Lower lobe of right lung (tissue), 2 donors: ENCODE data around the gene HOXD8. TPM values are rescaled to one million over a fixed set of nuclear protein-coding genes. Genes with fewer than 3 reads are reported as not detected.

Source experiments
- ATAC-seq, 2 donors: fragments of 200-7000 bp; cut with Tn5 transposase; one replicate each; pipeline ENCODE4 v1.9.1; 2020 to 2022; ENCODE audit warnings: mild to moderate bottlenecking in 2 of 2, moderate library complexity in 2 of 2
- DNase-seq: peaks from one replicate; pipeline ENCODE4 v3.0.0-alpha.2; 2020
- H3K27ac ChIP-seq: fragments of 200-600 bp; one replicate; pipeline ENCODE4 v1.8.0; 2022
- H3K27me3 ChIP-seq: fragments of 200-600 bp; one replicate; pipeline ENCODE4 v1.8.0; 2022; ENCODE audit warnings: low read depth
- H3K36me3 ChIP-seq: fragments of 200-600 bp; one replicate; pipeline ENCODE4 v1.8.0; 2022; ENCODE audit warnings: mild to moderate bottlenecking
- H3K4me1 ChIP-seq: fragments of 200-600 bp; one replicate; pipeline ENCODE4 v1.8.0; 2022
- H3K4me3 ChIP-seq: fragments of 200-600 bp; one replicate; pipeline ENCODE4 v1.8.0; 2022; ENCODE audit warnings: mild to moderate bottlenecking
- H3K9me3 ChIP-seq: fragments of 200-600 bp; one replicate; pipeline ENCODE4 v1.8.0; 2022
- CTCF ChIP-seq: fragments of 200-600 bp; IDR thresholded peaks from one replicate; pipeline ENCODE4 v1.8.0; 2022; ENCODE audit warnings: antibody characterized with exemption, mild to moderate bottlenecking
- intact Hi-C: fragments of 100-400 bp; cut with DNase I; formaldehyde crosslinking; loops from one replicate; pipeline ENCODE4 v1.11.0; 2022
- total RNA-seq: library from RNA; stranded (reverse); fragmentation: NEBNext Ultra II Directional; extraction: Animal tissue kit (Norgen Biotek cat#: 25700); gene quantifications from one replicate; pipeline ENCODE4 v1.2.1, GENCODE V29; 2021
- donor health status: DM: no; HTN: yes; CAD: no; lungs with severe emphysema.

The HOXD8 gene
- total RNA-seq, 1 donor from 2014 or later: 2.3 TPM

GRCh38 chr2:176158855-176159662 lies 29.6 kb downstream of the HOXD8 start:
- H3K4me3 ChIP-seq: no peak overlapping the region
- intact Hi-C loops: no loop called here
- DNase-seq (no peak), ATAC-seq (peak in 1 of 2 donors; percentile 6)
- no peak overlapping the region for H3K27ac ChIP-seq
- TF ChIP-seq CTCF: no peak
- peaks cover 26% of the 10 kb centered on the region for H3K4me1 ChIP-seq
- no peaks in the 10 kb centered on the region for H3K9me3 ChIP-seq
- peaks cover 100% of the 10 kb centered on the region for H3K27me3 ChIP-seq
- H3K36me3 ChIP-seq: no peaks in the 10 kb centered on the region

- Histone ChIP-seq H3K4me1 (peaks cover 26% of the 10 kb centered on the region), H3K27me3 (peaks cover 100% of the 10 kb centered on the region), H3K4me3 (no peak overlapping the region), H3K36me3 (no peaks in the 10 kb centered on the region), H3K9me3 (no peaks in the 10 kb centered on the region), H3K27ac (no peak overlapping the region)
- no peak for DNase-seq
- no peak for TF ChIP-seq CTCF
- ATAC-seq: peak in 1 of 2 donors; percentile 20
- intact Hi-C loops: no loop called here
Observed at GRCh38 chr2:176159663-176160250, 30.3 kb downstream of the HOXD8 start.

- Histone ChIP-seq H3K4me1 (peaks cover 26% of the 10 kb centered on the region), H3K36me3 (no peaks in the 10 kb centered on the region), H3K4me3 (no peak overlapping the region), H3K9me3 (no peaks in the 10 kb centered on the region), H3K27me3 (peaks cover 100% of the 10 kb centered on the region), H3K27ac (no peak overlapping the region)
- DNase-seq (no peak), ATAC-seq (no peak)
- no peak for TF ChIP-seq CTCF
- intact Hi-C loops: no loop called here
Observed at GRCh38 chr2:176160251-176160985, 30.9 kb downstream of the HOXD8 start.

- H3K36me3 ChIP-seq: no peaks in the 10 kb centered on the region
- H3K27me3 ChIP-seq: peaks cover 100% of the 10 kb centered on the region
- DNase-seq (no peak), ATAC-seq (no peak)
- intact Hi-C loops: no loop called here
- no peaks in the 10 kb centered on the region for H3K9me3 ChIP-seq
- H3K4me3 ChIP-seq: no peak overlapping the region
- peaks cover 26% of the 10 kb centered on the region for H3K4me1 ChIP-seq
- no peak overlapping the region for H3K27ac ChIP-seq
- TF ChIP-seq CTCF: no peak
Observed at GRCh38 chr2:176160986-176161824, 31.7 kb downstream of the HOXD8 start.
